Measurements from ENCODE around the gene BCL7A.

DNA sequence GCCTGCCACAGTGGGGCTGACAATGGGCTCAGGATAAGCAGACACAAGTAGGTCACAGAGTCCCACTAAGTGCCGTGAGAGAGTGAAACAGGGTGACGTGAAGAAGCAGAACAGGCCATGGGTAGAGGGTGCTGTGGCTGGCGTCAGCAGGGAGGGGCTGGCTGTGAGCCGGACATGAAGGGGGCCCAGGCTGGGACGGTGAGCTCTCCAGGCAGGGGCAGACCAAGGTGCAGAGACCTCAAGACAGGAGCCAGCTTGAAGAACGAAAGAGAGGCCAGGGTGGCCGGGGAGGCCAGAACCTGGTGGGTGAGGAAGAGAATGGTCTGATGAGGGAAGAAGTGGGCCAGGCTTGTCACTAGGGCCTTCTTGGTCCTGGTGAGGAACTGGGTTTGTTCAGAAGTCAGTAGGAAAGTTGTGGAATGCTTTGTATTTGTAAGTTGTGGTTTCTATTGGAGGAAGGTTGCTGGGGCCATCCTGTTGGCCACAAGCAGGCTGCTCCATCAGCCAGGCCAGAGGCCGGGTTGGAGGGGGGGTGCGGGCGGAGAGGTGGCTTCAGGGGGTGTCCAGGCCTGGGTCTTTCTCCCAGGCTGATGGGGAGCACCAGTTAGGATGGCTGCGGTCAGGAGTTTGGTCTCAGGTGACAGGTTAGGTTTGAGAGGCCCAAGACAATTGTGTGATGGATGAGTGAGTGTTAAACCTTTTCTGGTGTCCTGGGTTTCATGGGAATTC lies 35.5 kb downstream of the BCL7A start:
- TF ChIP-seq RFX5 (IDR thresholded peaks at IDR 0.05) (no peak), POLR2A (IDR thresholded peaks at IDR 0.05; ENCODE audit: low read length) (no peak), ZC3H11A (IDR thresholded peaks at IDR 0.05) (no peak), NPAS2 (CRISPR knock-in tag; IDR thresholded peaks at IDR 0.05; ENCODE audit: borderline replicate concordance) (no peak), JUN (IDR thresholded peaks at IDR 0.05) (no peak), CBX2 (IDR thresholded peaks at IDR 0.05; ENCODE audit: borderline replicate concordance, low read depth) (no peak), BHLHE40 (IDR thresholded peaks at IDR 0.05; ENCODE audit: low read depth, low read length) (no peak), EP300 (IDR thresholded peaks at IDR 0.05) (no peak), RNF2 (IDR thresholded peaks at IDR 0.05; ENCODE audit: borderline replicate concordance, low read depth) (no peak)
- TF ChIP-seq, protein P1, sequence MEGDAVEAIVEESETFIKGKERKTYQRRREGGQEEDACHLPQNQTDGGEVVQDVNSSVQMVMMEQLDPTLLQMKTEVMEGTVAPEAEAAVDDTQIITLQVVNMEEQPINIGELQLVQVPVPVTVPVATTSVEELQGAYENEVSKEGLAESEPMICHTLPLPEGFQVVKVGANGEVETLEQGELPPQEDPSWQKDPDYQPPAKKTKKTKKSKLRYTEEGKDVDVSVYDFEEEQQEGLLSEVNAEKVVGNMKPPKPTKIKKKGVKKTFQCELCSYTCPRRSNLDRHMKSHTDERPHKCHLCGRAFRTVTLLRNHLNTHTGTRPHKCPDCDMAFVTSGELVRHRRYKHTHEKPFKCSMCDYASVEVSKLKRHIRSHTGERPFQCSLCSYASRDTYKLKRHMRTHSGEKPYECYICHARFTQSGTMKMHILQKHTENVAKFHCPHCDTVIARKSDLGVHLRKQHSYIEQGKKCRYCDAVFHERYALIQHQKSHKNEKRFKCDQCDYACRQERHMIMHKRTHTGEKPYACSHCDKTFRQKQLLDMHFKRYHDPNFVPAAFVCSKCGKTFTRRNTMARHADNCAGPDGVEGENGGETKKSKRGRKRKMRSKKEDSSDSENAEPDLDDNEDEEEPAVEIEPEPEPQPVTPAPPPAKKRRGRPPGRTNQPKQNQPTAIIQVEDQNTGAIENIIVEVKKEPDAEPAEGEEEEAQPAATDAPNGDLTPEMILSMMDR (IDR thresholded peaks at IDR 0.05), result no peak
- TF ChIP-seq, protein P2, sequence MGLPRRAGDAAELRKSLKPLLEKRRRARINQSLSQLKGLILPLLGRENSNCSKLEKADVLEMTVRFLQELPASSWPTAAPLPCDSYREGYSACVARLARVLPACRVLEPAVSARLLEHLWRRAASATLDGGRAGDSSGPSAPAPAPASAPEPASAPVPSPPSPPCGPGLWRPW (IDR thresholded peaks at IDR 0.05), result no peak
- TF ChIP-seq, protein P3, sequence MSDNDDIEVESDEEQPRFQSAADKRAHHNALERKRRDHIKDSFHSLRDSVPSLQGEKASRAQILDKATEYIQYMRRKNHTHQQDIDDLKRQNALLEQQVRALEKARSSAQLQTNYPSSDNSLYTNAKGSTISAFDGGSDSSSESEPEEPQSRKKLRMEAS (IDR thresholded peaks at IDR 0.05), result no peak

Data from A549 (cell line).